H1 (cell line): Measurements from ENCODE around the gene SLC24A3. TPM values are rescaled to one million over a fixed set of nuclear protein-coding genes. Genes with fewer than 3 reads are reported as not detected.

Experiments
- CTCF ChIA-PET: fragments of 300-600 bp; sonication (Branson Sonifier 250); formaldehyde crosslinking; loops from one replicate; lab custom pipeline; 2021; ENCODE audit not compliant: partially characterized antibody; lab: Charles Lee
- POLR2A ChIA-PET: fragments of 300-600 bp; sonication (Branson Sonifier 250); formaldehyde crosslinking; loops from one replicate; lab custom pipeline; 2021; ENCODE audit warnings: inconsistent platforms; ENCODE audit not compliant: partially characterized antibody; lab: Charles Lee
- DNase-seq, 2 experiments: peaks; one replicate each; pipeline versions ENCODE4 v3.0.0 to v3.0.0-alpha.2; 2010 to 2022; ENCODE audit warnings: low spot score in 2 of 2, low read depth in 1 of 2, mixed read lengths in 1 of 2
- FAIRE-seq: peaks from 2 replicates; lab custom pipeline; 2011; peaks lifted over from hg19 to GRCh38; lab: Jason Lieb, UNC
- H2AFZ ChIP-seq: 2 replicates; pipeline ENCODE4 v1.8.1; 2012; ENCODE audit warnings: low read length, inconsistent platforms
- H2AK5ac ChIP-seq: 2 replicates; pipeline ENCODE4 v1.6.1; 2013; ENCODE audit warnings: low read depth, low read length
- H2BK120ac ChIP-seq: replicated peaks from 2 replicates; pipeline ENCODE3; 2013; ENCODE audit warnings: low read depth, low read length, inconsistent platforms
- H2BK12ac ChIP-seq: 2 replicates; pipeline ENCODE4 v1.6.1; 2013; ENCODE audit warnings: low read depth, low read length
- H2BK15ac ChIP-seq: 2 replicates; pipeline ENCODE4 v1.6.1; 2013; ENCODE audit warnings: low read length
- H2BK20ac ChIP-seq: 2 replicates; pipeline ENCODE4 v1.6.1; 2013; ENCODE audit warnings: low read length
- H2BK5ac ChIP-seq: 2 replicates; pipeline ENCODE4 v1.6.1; 2013; ENCODE audit warnings: low read depth, low read length
- H3K14ac ChIP-seq: 2 replicates; pipeline ENCODE4 v1.6.1; 2013; ENCODE audit warnings: inconsistent platforms; ENCODE audit not compliant: insufficient read length
- H3K18ac ChIP-seq: 2 replicates; pipeline ENCODE4 v1.6.1; 2013; ENCODE audit warnings: low read length; ENCODE audit errors: extremely low read depth
- H3K23ac ChIP-seq: 2 replicates; pipeline ENCODE4 v1.6.1; 2013; ENCODE audit warnings: inconsistent platforms; ENCODE audit not compliant: insufficient read length
- H3K23me2 ChIP-seq: 2 replicates; pipeline ENCODE4 v1.6.1; 2013; ENCODE audit warnings: low read depth, low read length
- H3K27ac ChIP-seq: 2 replicates; pipeline ENCODE4 v1.6.1; 2011; ENCODE audit warnings: low read depth, low read length, inconsistent platforms
- H3K27me3 ChIP-seq, 4 experiments: replicated peaks in 1 of 4; 1 replicate in 1 of 4; 2 replicates in 3 of 4; pipeline versions ENCODE4 v1.6.1 to v1.8.1; 2011 to 2013; ENCODE audit warnings: low read length in 3 of 4, mild to moderate bottlenecking in 3 of 4, inconsistent platforms in 2 of 4, mixed read lengths in 2 of 4, moderate library complexity in 1 of 4; ENCODE audit not compliant: control insufficient read depth in 3 of 4, insufficient read depth in 3 of 4; ENCODE audit errors: extremely low read depth in 1 of 4
- H3K36me3 ChIP-seq, 4 experiments: 2 replicates each; pipeline versions ENCODE4 v1.6.1 to v1.8.1; 2011 to 2013; ENCODE audit warnings: mild to moderate bottlenecking in 4 of 4, low read length in 3 of 4, moderate library complexity in 2 of 4, control low read depth in 1 of 4, inconsistent platforms in 1 of 4; ENCODE audit not compliant: insufficient read depth in 4 of 4, control insufficient read depth in 2 of 4
- H3K4ac ChIP-seq: replicated peaks from 2 replicates; pipeline ENCODE3; 2013; ENCODE audit warnings: low read length, low read depth, mixed read lengths, inconsistent platforms; ENCODE audit not compliant: insufficient read length
- H3K4me1 ChIP-seq, 4 experiments: replicated peaks in 1 of 4; 1 replicate in 1 of 4; 2 replicates in 3 of 4; pipeline versions ENCODE4 v1.6.1 to v1.8.1; 2011 to 2013; ENCODE audit warnings: low read length in 3 of 4, inconsistent platforms in 2 of 4, mixed read lengths in 1 of 4; ENCODE audit not compliant: insufficient read depth in 4 of 4, control insufficient read depth in 3 of 4
- H3K4me2 ChIP-seq, 2 experiments: 2 replicates each; pipeline versions ENCODE4 v1.6.1 to v1.8.1; 2011 to 2013; ENCODE audit warnings: low read depth in 2 of 2, low read length in 2 of 2, control low read depth in 1 of 2, inconsistent platforms in 1 of 2, mild to moderate bottlenecking in 1 of 2; ENCODE audit not compliant: insufficient read depth in 1 of 2
- H3K4me3 ChIP-seq, 4 experiments: fragments of 200-600, 300-600 bp in 1 of 4; sonication (generic), shearing (Covaris generic), sonication (Bioruptor Twin) in 1 of 4; 2 replicates each; pipeline versions ENCODE4 v1.5.1 to v1.8.1; 2011 to 2016; ENCODE audit warnings: low read length in 4 of 4, low read depth in 3 of 4, control low read depth in 2 of 4, inconsistent platforms in 2 of 4, mild to moderate bottlenecking in 2 of 4, mixed read lengths in 1 of 4, moderate library complexity in 1 of 4; ENCODE audit not compliant: insufficient read depth in 2 of 4; ENCODE audit errors: extremely low read depth in 1 of 4
- H3K56ac ChIP-seq: replicated peaks from 2 replicates; pipeline ENCODE3; 2013; ENCODE audit warnings: low read depth, mild to moderate bottlenecking, mixed read lengths, low read length, inconsistent platforms; ENCODE audit not compliant: insufficient read length
- H3K79me1 ChIP-seq: 2 replicates; pipeline ENCODE4 v1.6.1; 2013; ENCODE audit warnings: low read depth, low read length, control low read depth
- H3K79me2 ChIP-seq, 2 experiments: 2 replicates each; pipeline versions ENCODE4 v1.6.1 to v1.8.1; 2012 to 2013; ENCODE audit warnings: low read length in 2 of 2, mild to moderate bottlenecking in 2 of 2, inconsistent platforms in 1 of 2; ENCODE audit not compliant: insufficient read depth in 2 of 2, control insufficient read depth in 1 of 2
- H3K9ac ChIP-seq, 4 experiments: replicated peaks in 1 of 4; 1 replicate in 1 of 4; 2 replicates in 3 of 4; pipeline versions ENCODE4 v1.6.1 to v1.8.1; 2011 to 2013; ENCODE audit warnings: low read depth in 3 of 4, low read length in 3 of 4, control low read depth in 2 of 4, mild to moderate bottlenecking in 2 of 4, moderate library complexity in 2 of 4, inconsistent platforms in 1 of 4; ENCODE audit errors: extremely low read depth in 1 of 4
- H3K9me3 ChIP-seq, 2 experiments: 2 replicates each; pipeline versions ENCODE4 v1.6.1 to v1.8.1; 2012 to 2013; ENCODE audit warnings: mild to moderate bottlenecking in 2 of 2, moderate library complexity in 2 of 2, control low read depth in 1 of 2, inconsistent platforms in 1 of 2, low read depth in 1 of 2, low read length in 1 of 2, mixed read lengths in 1 of 2; ENCODE audit not compliant: insufficient read depth in 2 of 2
- H4K20me1 ChIP-seq, 2 experiments: replicated peaks in 1 of 2; 2 replicates each; pipeline versions ENCODE3 to v1.8.1; 2011 to 2013; ENCODE audit warnings: inconsistent platforms in 2 of 2, low read length in 2 of 2, mild to moderate bottlenecking in 1 of 2; ENCODE audit not compliant: insufficient read depth in 2 of 2, control insufficient read depth in 1 of 2
- H4K5ac ChIP-seq: 2 replicates; pipeline ENCODE4 v1.6.1; 2013; ENCODE audit warnings: low read length, low read depth, mixed read lengths, inconsistent platforms; ENCODE audit not compliant: insufficient read length
- H4K8ac ChIP-seq: 2 replicates; pipeline ENCODE4 v1.8.0; 2013; ENCODE audit warnings: mild to moderate bottlenecking, moderate library complexity, low read length, inconsistent platforms; ENCODE audit not compliant: insufficient read depth; ENCODE audit errors: extremely low read depth
- H4K91ac ChIP-seq: replicated peaks from 2 replicates; pipeline ENCODE3; 2013; ENCODE audit warnings: low read length, mixed read lengths, inconsistent platforms; ENCODE audit not compliant: insufficient read length
- ATF3 ChIP-seq: IDR thresholded peaks from 2 replicates; pipeline ENCODE4 v1.6.1; 2011; ENCODE audit warnings: low read depth, mild to moderate bottlenecking, low read length; ENCODE audit not compliant: insufficient read depth
- CREB1 ChIP-seq: IDR thresholded peaks from 2 replicates; pipeline ENCODE4 v1.6.1; 2012; ENCODE audit warnings: inconsistent platforms
- FOSL1 ChIP-seq: IDR thresholded peaks from 2 replicates; pipeline ENCODE4 v1.6.1; 2011; ENCODE audit warnings: mild to moderate bottlenecking, low read depth, low read length, moderate library complexity; ENCODE audit not compliant: insufficient read depth
- SP2 ChIP-seq: IDR thresholded peaks from 2 replicates; pipeline ENCODE4 v1.6.1; 2012; ENCODE audit warnings: mild to moderate bottlenecking, low read length, inconsistent platforms
- TCF12 ChIP-seq: IDR thresholded peaks from 2 replicates; pipeline ENCODE4 v1.6.1; 2011; ENCODE audit warnings: low read depth, mild to moderate bottlenecking, low read length
- ZNF274 ChIP-seq: IDR thresholded peaks from 2 replicates; pipeline ENCODE4 v1.7.0; 2012; ENCODE audit warnings: low read length, borderline replicate concordance; ENCODE audit errors: extremely low read depth
- WGBS, 2 experiments: shearing (Covaris generic) in 1 of 2; methylation state at CpG; one replicate each; pipeline versions ENCODE4 v1.1.6 to v1.1.7; 2013 to 2015; ENCODE audit warnings: low lambda C conversion rate in 2 of 2, mixed read lengths in 2 of 2, inconsistent platforms in 1 of 2, low coverage in 1 of 2, missing lambda C conversion rate in 1 of 2; ENCODE audit not compliant: insufficient replicate concordance in 2 of 2, insufficient coverage in 1 of 2, insufficient read length in 1 of 2; ENCODE audit errors: extremely low coverage in 1 of 2, missing lambda C conversion rate in 1 of 2; 5-methylcytosine and 5-hydroxymethylcytosine counted together
- polyA plus RNA-seq, 7 experiments: library from polyadenylated mRNA; depleted of rRNA in 3 of 7; stranded (reverse) in 5 of 7; unstranded in 2 of 7; fragments of >200 nt in 5 of 7; fragments of 200-250 nt in 2 of 7; gene quantifications; 1 replicate in 5 of 7; 2 replicates in 1 of 7; 4 replicates in 1 of 7; pipeline versions ENCODE4 v1.2.1 to v1.2.3, GENCODE V29; 2011 to 2013; ENCODE audit warnings: missing spikeins in 2 of 7, mixed read lengths in 2 of 7
- total RNA-seq: library from RNA; stranded (reverse); fragmentation: NEBNext Ultra II Directional; extraction: Animal tissue kit (Norgen Biotek cat#: 25700); gene quantifications from 2 replicates; pipeline ENCODE4 v1.2.1, GENCODE V29; 2021

The SLC24A3 gene
- total and polyA plus RNA-seq, 2 of the 8 experiments (the other 6 are each of a cell fraction or from before 2014, with no cell fraction given): 4.5 to 6.3 TPM

DNA sequence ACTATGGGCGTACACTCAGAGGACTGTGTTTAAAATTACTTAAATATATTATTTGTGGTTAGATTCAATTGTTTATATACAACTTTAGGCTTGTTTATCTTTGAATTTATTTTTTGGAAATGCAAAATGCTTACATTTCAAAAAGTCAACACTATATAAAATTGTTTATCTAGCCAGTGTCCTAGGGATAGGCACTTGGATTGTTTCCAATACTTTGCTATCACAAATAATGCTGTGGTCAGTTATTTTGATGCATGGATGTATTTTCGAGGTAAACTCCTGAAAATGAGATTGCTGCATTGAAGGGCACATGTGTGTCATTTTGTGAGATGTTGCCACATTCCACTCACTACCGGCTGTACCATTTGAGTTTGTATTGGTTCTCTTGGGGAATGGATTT lies 213.9 kb downstream of the SLC24A3 start:
- Histone ChIP-seq H3K56ac (no peak overlapping the region), H4K8ac (no peak overlapping the region), H2BK12ac (no peak overlapping the region), H4K91ac (no peak overlapping the region), H2BK5ac (no peak overlapping the region), H3K14ac (no peak overlapping the region), H4K20me1 (peaks cover 0 to 2% of the 10 kb centered on the region in 2 experiments), H3K27me3 (no peaks in the 10 kb centered on the region), H2BK120ac (no peak overlapping the region), H3K9me3 (no peaks in the 10 kb centered on the region), H3K4ac (no peak overlapping the region), H3K79me2 (no peaks in the 10 kb centered on the region), H3K36me3 (no peaks in the 10 kb centered on the region), H3K9ac (no peak overlapping the region), H3K4me3 (no peak overlapping the region), H3K23me2 (peaks cover 2% of the 10 kb centered on the region; the same call in 1 of the 2 replicates), H2AK5ac (no peak overlapping the region), H4K5ac (no peak overlapping the region), H2BK15ac (no peak overlapping the region), H3K18ac (no peak overlapping the region), H2AFZ (no peak overlapping the region), H3K23ac (no peak overlapping the region), H3K27ac (no peak overlapping the region), H3K79me1 (no peaks in the 10 kb centered on the region; the same call in 1 of the 2 replicates), H3K4me1 (peaks cover 2 to 20% (median 16%) of the 10 kb centered on the region in 4 experiments; a peak in 5 of 7 replicates), H3K4me2 (no peak overlapping the region), H2BK20ac (no peak overlapping the region)
- FAIRE-seq: no peak
- ChIA-PET POLR2A (no interaction called here), CTCF (interaction anchor here (1.0 kb wide), 1 partner anchor 75 kb away, joined by 3 read pairs; no protein-coding TSS in a partner anchor)
- DNase-seq: no peak
- 88% methylated on average over 3 of the region's 3 CpGs; no CpG with 5 or more reads in 1 of the 2 experiments for WGBS, 2 experiments
- TF ChIP-seq CREB1 (no peak), FOSL1 (no peak), ATF3 (no peak), TCF12 (no peak), SP2 (no peak), ZNF274 (no peak)
